Measurements from ENCODE around the gene TPSG1. TPM values are rescaled to one million over a fixed set of nuclear protein-coding genes. Genes with fewer than 3 reads are reported as not detected.

The TPSG1 gene
- total RNA-seq, 1 experiment from 2014 or later: not detected

DNA sequence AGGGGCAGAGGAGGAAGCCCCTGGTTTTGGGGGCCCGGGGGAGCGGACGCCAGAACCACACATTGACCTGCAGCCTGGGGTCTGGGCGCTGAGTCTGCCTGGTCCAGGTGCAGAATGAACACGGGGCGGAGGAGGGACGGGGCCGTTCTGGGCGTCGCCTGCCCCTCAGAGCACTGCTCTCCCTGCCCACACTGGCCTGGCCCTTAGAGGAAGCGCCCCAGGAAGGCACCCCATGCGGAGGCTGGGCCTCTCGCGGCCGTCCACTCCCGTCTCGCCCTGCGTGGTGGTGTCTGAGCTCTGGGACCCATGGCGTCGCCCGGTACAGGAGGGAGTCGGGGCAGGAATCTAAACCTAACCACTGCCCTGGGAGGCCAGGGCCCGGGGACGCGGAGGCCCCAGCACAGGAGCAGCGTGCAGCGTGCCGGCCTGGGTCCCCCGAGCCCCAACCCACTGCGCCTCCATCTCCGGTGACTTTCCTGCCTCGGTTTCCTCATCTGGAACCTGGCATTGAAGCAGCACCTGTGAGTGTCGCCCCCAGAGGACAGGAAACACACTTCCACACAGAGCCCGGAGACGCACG lies 35.1 kb upstream of the TPSG1 start:
- Histone ChIP-seq H3K79me2 (ENCODE audit: insufficient read depth, low read length) (no peaks in the 10 kb centered on the region), H3K9me3 (ENCODE audit: control insufficient read depth in 1 of 2, insufficient read depth in 1 of 2, low read depth in 1 of 2, low read length in 2 of 2) (no peaks in the 10 kb centered on the region; a peak in 1 of 4 replicates), H3K36me3 (ENCODE audit: control insufficient read depth in 1 of 2, insufficient read depth in 2 of 2, low read length in 2 of 2) (no peaks in the 10 kb centered on the region), H2AFZ (ENCODE audit: low read depth, low read length, poor library complexity, severe bottlenecking) (no peak overlapping the region), H3K4me2 (ENCODE audit: low read length) (no peak overlapping the region), H3K27ac (ENCODE audit: low read depth, low read length) (no peak overlapping the region), H3K9me2 (ENCODE audit: insufficient read depth) (no peaks in the 10 kb centered on the region), H3K9ac (ENCODE audit: low read length) (no peak overlapping the region), H3K27me3 (ENCODE audit: insufficient read depth, low read length) (peaks cover 4% of the 10 kb centered on the region; the same call in 1 of the 2 replicates), H3K4me3 (replicated peaks in 1 of 2; ENCODE audit: low read depth in 1 of 2, low read length in 2 of 2) (no peak overlapping the region), H4K20me1 (ENCODE audit: insufficient read depth) (no peaks in the 10 kb centered on the region), H3K4me1 (ENCODE audit: control insufficient read depth in 1 of 2, insufficient read depth in 2 of 2, low read length in 2 of 2) (peaks cover 4 to 13% of the 10 kb centered on the region in 2 experiments; a peak in 3 of 4 replicates)
- DNase-seq (ENCODE audit: low read depth, low spot score): no peak
- no peak for TF ChIP-seq POLR2A (IDR thresholded peaks at IDR 0.05; ENCODE audit: borderline replicate concordance, extremely low read depth, insufficient read depth, insufficient read length)
- no peak for TF ChIP-seq FOSL1 (IDR thresholded peaks at IDR 0.05; ENCODE audit: low read depth)
- no peak for TF ChIP-seq ZNF274 (IDR thresholded peaks at IDR 0.05; ENCODE audit: low read depth, low read length)
- no peak for TF ChIP-seq RAD21 (IDR thresholded peaks at IDR 0.05; ENCODE audit: low read depth)
- TF ChIP-seq, protein P1, sequence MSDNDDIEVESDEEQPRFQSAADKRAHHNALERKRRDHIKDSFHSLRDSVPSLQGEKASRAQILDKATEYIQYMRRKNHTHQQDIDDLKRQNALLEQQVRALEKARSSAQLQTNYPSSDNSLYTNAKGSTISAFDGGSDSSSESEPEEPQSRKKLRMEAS (IDR thresholded peaks at IDR 0.05): no peak
- TF ChIP-seq, protein P2, sequence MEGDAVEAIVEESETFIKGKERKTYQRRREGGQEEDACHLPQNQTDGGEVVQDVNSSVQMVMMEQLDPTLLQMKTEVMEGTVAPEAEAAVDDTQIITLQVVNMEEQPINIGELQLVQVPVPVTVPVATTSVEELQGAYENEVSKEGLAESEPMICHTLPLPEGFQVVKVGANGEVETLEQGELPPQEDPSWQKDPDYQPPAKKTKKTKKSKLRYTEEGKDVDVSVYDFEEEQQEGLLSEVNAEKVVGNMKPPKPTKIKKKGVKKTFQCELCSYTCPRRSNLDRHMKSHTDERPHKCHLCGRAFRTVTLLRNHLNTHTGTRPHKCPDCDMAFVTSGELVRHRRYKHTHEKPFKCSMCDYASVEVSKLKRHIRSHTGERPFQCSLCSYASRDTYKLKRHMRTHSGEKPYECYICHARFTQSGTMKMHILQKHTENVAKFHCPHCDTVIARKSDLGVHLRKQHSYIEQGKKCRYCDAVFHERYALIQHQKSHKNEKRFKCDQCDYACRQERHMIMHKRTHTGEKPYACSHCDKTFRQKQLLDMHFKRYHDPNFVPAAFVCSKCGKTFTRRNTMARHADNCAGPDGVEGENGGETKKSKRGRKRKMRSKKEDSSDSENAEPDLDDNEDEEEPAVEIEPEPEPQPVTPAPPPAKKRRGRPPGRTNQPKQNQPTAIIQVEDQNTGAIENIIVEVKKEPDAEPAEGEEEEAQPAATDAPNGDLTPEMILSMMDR (IDR thresholded peaks at IDR 0.05 in 2 of 3, conservative IDR thresholded peaks at IDR 0.05 in 1 of 3; ENCODE audit: borderline replicate concordance in 1 of 3, insufficient read depth in 1 of 3, low read depth in 2 of 3, low read length in 2 of 3): no peak
- intact Hi-C loops (cut with micrococcal nuclease): no loop called here
- CTCF ChIA-PET: no interaction called here
- POLR2A ChIA-PET: no interaction called here
- ATAC-seq: no peak
- no TSS peak for BruUV-seq (replicated peaks)
- RAD21 ChIA-PET (ENCODE audit: low non-redundant PET in 1 of 2, low total read pairs in 2 of 2, uncharacterized antibody in 2 of 2, unreplicated experiment in 2 of 2): no interaction called here

DNA sequence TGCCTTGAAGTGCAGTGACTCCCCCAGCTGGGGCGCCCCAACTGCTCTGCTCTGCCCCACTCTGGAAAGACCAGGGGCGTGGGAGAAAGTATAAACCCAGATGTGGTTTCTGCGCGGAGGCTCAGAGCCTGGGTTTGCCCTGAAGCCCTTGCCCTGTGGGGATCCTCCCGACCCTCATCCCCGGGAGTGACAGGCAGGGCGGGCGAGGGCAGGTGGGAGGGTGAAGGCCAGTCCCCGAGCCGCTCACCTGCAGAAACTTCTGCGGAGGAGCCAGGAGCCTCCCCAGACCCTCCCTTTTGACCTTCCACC lies 34.6 kb upstream of the TPSG1 start:
- ATAC-seq (no peak), DNase-seq (ENCODE audit: low read depth, low spot score) (no peak)
- no peak overlapping the region for H3K4me2 ChIP-seq (ENCODE audit: low read length)
- ChIA-PET RAD21 (ENCODE audit: low non-redundant PET in 1 of 2, low total read pairs in 2 of 2, uncharacterized antibody in 2 of 2, unreplicated experiment in 2 of 2) (no interaction called here), POLR2A (no interaction called here), CTCF (no interaction called here)
- no peaks in the 10 kb centered on the region for H3K79me2 ChIP-seq (ENCODE audit: insufficient read depth, low read length)
- no peak overlapping the region for H3K27ac ChIP-seq (ENCODE audit: low read depth, low read length)
- no peaks in the 10 kb centered on the region for H3K9me2 ChIP-seq (ENCODE audit: insufficient read depth)
- no peak overlapping the region for H3K4me3 ChIP-seq (replicated peaks in 1 of 2; ENCODE audit: low read depth in 1 of 2, low read length in 2 of 2)
- no peaks in the 10 kb centered on the region; a peak in 1 of 4 replicates for H3K9me3 ChIP-seq (ENCODE audit: control insufficient read depth in 1 of 2, insufficient read depth in 1 of 2, low read depth in 1 of 2, low read length in 2 of 2)
- no peaks in the 10 kb centered on the region for H3K36me3 ChIP-seq (ENCODE audit: control insufficient read depth in 1 of 2, insufficient read depth in 2 of 2, low read length in 2 of 2)
- H3K4me1 ChIP-seq (ENCODE audit: control insufficient read depth in 1 of 2, insufficient read depth in 2 of 2, low read length in 2 of 2): peaks cover 4 to 13% of the 10 kb centered on the region in 2 experiments; a peak in 3 of 4 replicates
- intact Hi-C loops (cut with micrococcal nuclease): no loop called here
- H2AFZ ChIP-seq (ENCODE audit: low read depth, low read length, poor library complexity, severe bottlenecking): no peak overlapping the region
- BruUV-seq (replicated peaks): no TSS peak
- no peak overlapping the region for H3K9ac ChIP-seq (ENCODE audit: low read length)
- H4K20me1 ChIP-seq (ENCODE audit: insufficient read depth): no peaks in the 10 kb centered on the region
- peaks cover 4% of the 10 kb centered on the region; the same call in 1 of the 2 replicates for H3K27me3 ChIP-seq (ENCODE audit: insufficient read depth, low read length)
- TF ChIP-seq TCF7L2 (IDR thresholded peaks at IDR 0.05; ENCODE audit: borderline replicate concordance, extremely low read depth, insufficient read depth, insufficient read length): no peak
- no peak for TF ChIP-seq REST (IDR thresholded peaks at IDR 0.05; ENCODE audit: low read depth)
- TF ChIP-seq ZFX (IDR thresholded peaks at IDR 0.05): no peak
- no peak for TF ChIP-seq SIN3A (IDR thresholded peaks at IDR 0.05; ENCODE audit: low read depth)
- no peak for TF ChIP-seq CEBPB (IDR thresholded peaks at IDR 0.05; ENCODE audit: low read depth)
- no peak for TF ChIP-seq ZBTB33 (IDR thresholded peaks at IDR 0.05; ENCODE audit: extremely low read depth, insufficient replicate concordance, low read length)
- TF ChIP-seq ELF1 (IDR thresholded peaks at IDR 0.05; ENCODE audit: borderline replicate concordance, low read depth): no peak
